Natural killer cell (primary cell): ENCODE measurements around the gene ARID5B. TPM values are rescaled to one million over a fixed set of nuclear protein-coding genes. Genes with fewer than 3 reads are reported as not detected.

ENCODE experiments used
- ATAC-seq, 3 donors: fragments of 150-1000 bp in 2 of 3; fragments of 200-7000 bp in 1 of 3; cut with Tn5 transposase; 1 replicate in 1 of 3; 2 replicates in 2 of 3; pipeline ENCODE4 v1.10.0; 2021; ENCODE audit warnings: mild to moderate bottlenecking in 2 of 3, moderate library complexity in 2 of 3
- DNase-seq, 2 donors: peaks; one replicate each; pipeline versions ENCODE4 v3.0.0 to v3.0.0-alpha.2; 2013 to 2021; ENCODE audit warnings: mixed read lengths in 1 of 2
- H3K27ac ChIP-seq: one replicate; pipeline ENCODE4 v1.5.1; 2013; ENCODE audit warnings: mild to moderate bottlenecking, low read length
- H3K27me3 ChIP-seq: one replicate; pipeline ENCODE4 v1.6.1; 2013; ENCODE audit warnings: low read length; ENCODE audit not compliant: control insufficient read depth, insufficient read depth
- H3K36me3 ChIP-seq: one replicate; pipeline ENCODE4 v1.6.1; 2013; ENCODE audit warnings: low read length; ENCODE audit not compliant: control insufficient read depth, insufficient read depth
- H3K4me1 ChIP-seq: one replicate; pipeline ENCODE4 v1.6.1; 2013; ENCODE audit warnings: low read length; ENCODE audit not compliant: control insufficient read depth, insufficient read depth
- H3K4me3 ChIP-seq: one replicate; pipeline ENCODE4 v1.5.1; 2013; ENCODE audit warnings: low read length
- H3K9me3 ChIP-seq: one replicate; pipeline ENCODE4 v1.6.1; 2013; ENCODE audit warnings: low read length; ENCODE audit not compliant: control insufficient read depth, insufficient read depth
- H3K27ac Mint-ChIP-seq, 2 donors: one replicate each; pipeline ENCODE4 v1.8.0; 2022; ENCODE audit warnings: mild to moderate bottlenecking in 2 of 2, mixed read lengths in 2 of 2, moderate library complexity in 1 of 2
- H3K27me3 Mint-ChIP-seq, 2 donors: one replicate each; pipeline ENCODE4 v1.8.0; 2022; ENCODE audit warnings: low read depth in 2 of 2, mixed read lengths in 2 of 2
- H3K36me3 Mint-ChIP-seq: one replicate; pipeline ENCODE4 v1.8.0; 2022; ENCODE audit warnings: mixed read lengths
- H3K4me1 Mint-ChIP-seq, 2 donors: one replicate each; pipeline ENCODE4 v1.8.0; 2022; ENCODE audit warnings: mixed read lengths in 2 of 2
- H3K4me3 Mint-ChIP-seq: one replicate; pipeline ENCODE4 v1.8.0; 2022; ENCODE audit warnings: mild to moderate bottlenecking, moderate library complexity, mixed read lengths
- H3K9me3 Mint-ChIP-seq, 2 donors: one replicate each; pipeline ENCODE4 v1.8.0; 2022; ENCODE audit warnings: mixed read lengths in 2 of 2
- CTCF ChIP-seq: fragments of 200-600 bp; IDR thresholded peaks from one replicate; pipeline ENCODE4 v1.8.0; 2022; ENCODE audit warnings: antibody characterized with exemption
- WGBS: methylation state at CpG from one replicate; pipeline ENCODE4 v1.1.7; 2013; ENCODE audit warnings: missing lambda C conversion rate; ENCODE audit not compliant: insufficient coverage; 5-methylcytosine and 5-hydroxymethylcytosine counted together
- intact Hi-C: fragments of 100-400 bp; cut with micrococcal nuclease; formaldehyde crosslinking; loops from one replicate; pipeline ENCODE4 v1.14.2; 2022
- total RNA-seq, 4 donors: library from RNA; stranded (reverse); fragments of 120-200 nt in 1 of 4; gene quantifications; one replicate each; pipeline versions ENCODE4 v1.2.3 to v1.2.4, GENCODE V29; 2013 to 2022

Gene ARID5B
- total RNA-seq, 3 donors from 2014 or later (not counting 1 experiment from before 2014, with no cell fraction given): 22.3 to 44.3 (median 31.3) TPM

- no peak overlapping the region for H3K27ac Mint-ChIP-seq
- intact Hi-C loops: no loop called here
- DNase-seq (no peak), ATAC-seq (no peak)
- H3K4me3 Mint-ChIP-seq: no peak overlapping the region
- H3K27me3 Mint-ChIP-seq: no peaks in the 10 kb centered on the region
- no peaks in the 10 kb centered on the region for H3K9me3 Mint-ChIP-seq
- TF ChIP-seq CTCF: no peak
- peaks cover 14 to 22% of the 10 kb centered on the region in 2 donors for H3K4me1 Mint-ChIP-seq
- Histone ChIP-seq H3K9me3 (no peaks in the 10 kb centered on the region), H3K4me1 (no peaks in the 10 kb centered on the region), H3K36me3 (peaks cover 43% of the 10 kb centered on the region), H3K4me3 (no peak overlapping the region), H3K27me3 (no peaks in the 10 kb centered on the region), H3K27ac (no peak overlapping the region)
- peaks cover 17% of the 10 kb centered on the region for H3K36me3 Mint-ChIP-seq
- 84% methylated on average over 7 of the region's 7 CpGs for WGBS
These were observed 167.0 kb downstream of the ARID5B start for GRCh38 chr10:62068464-62068863.

GRCh38 chr10:62069452-62070178, 168.1 kb downstream of the ARID5B start:
- no peaks in the 10 kb centered on the region for H3K9me3 ChIP-seq
- H3K27ac ChIP-seq: no peak overlapping the region
- peaks cover 17% of the 10 kb centered on the region for H3K36me3 Mint-ChIP-seq
- H3K27me3 ChIP-seq: no peaks in the 10 kb centered on the region
- ATAC-seq (no peak), DNase-seq (no peak)
- intact Hi-C loops: no loop called here
- H3K27me3 Mint-ChIP-seq: no peaks in the 10 kb centered on the region
- peaks cover 40% of the 10 kb centered on the region for H3K36me3 ChIP-seq
- H3K4me1 ChIP-seq: no peaks in the 10 kb centered on the region
- H3K4me1 Mint-ChIP-seq: peaks cover 9 to 18% of the 10 kb centered on the region in 2 donors
- H3K9me3 Mint-ChIP-seq: no peaks in the 10 kb centered on the region
- H3K4me3 ChIP-seq: no peak overlapping the region
- 96% methylated on average over 7 of the region's 8 CpGs for WGBS
- no peak for TF ChIP-seq CTCF
- no peak overlapping the region for H3K4me3 Mint-ChIP-seq
- peak overlapping the region in 1 of 2 donors; percentile 48 for H3K27ac Mint-ChIP-seq

- Mint-ChIP-seq H3K27me3 (no peaks in the 10 kb centered on the region), H3K36me3 (peaks cover 20% of the 10 kb centered on the region), H3K4me3 (no peak overlapping the region), H3K27ac (peak overlapping the region in 1 of 2 donors; percentile 31), H3K4me1 (peaks cover 12 to 21% of the 10 kb centered on the region in 2 donors), H3K9me3 (no peaks in the 10 kb centered on the region)
- no peak for DNase-seq
- WGBS: 83% methylated on average over 6 of the region's 6 CpGs
- intact Hi-C loops: no loop called here
- TF ChIP-seq CTCF: no peak
- Histone ChIP-seq H3K9me3 (no peaks in the 10 kb centered on the region), H3K27me3 (no peaks in the 10 kb centered on the region), H3K27ac (no peak overlapping the region), H3K4me3 (no peak overlapping the region), H3K36me3 (peaks cover 49% of the 10 kb centered on the region), H3K4me1 (peaks cover 3% of the 10 kb centered on the region)
- ATAC-seq: no peak
These were observed 170.4 kb downstream of the ARID5B start for GRCh38 chr10:62071846-62072281.
